Neuronal stem cell (in vitro differentiated cells): ENCODE data around the gene ATXN7L3.

Experiments
- DNase-seq: peaks from one replicate; pipeline ENCODE4 v3.0.0-alpha.2; 2013; ENCODE audit warnings: low spot score
- H2AFZ ChIP-seq: one replicate; pipeline ENCODE4 v1.6.1; 2013; ENCODE audit warnings: mild to moderate bottlenecking, low read length, inconsistent platforms
- H2AK5ac ChIP-seq: 2 replicates; pipeline ENCODE4 v1.6.1; 2013; ENCODE audit warnings: low read depth, mild to moderate bottlenecking, inconsistent platforms, low read length, moderate library complexity, mixed read lengths
- H2BK120ac ChIP-seq: 2 replicates; pipeline ENCODE4 v1.6.1; 2013; ENCODE audit warnings: low read depth, mild to moderate bottlenecking, inconsistent platforms, low read length, moderate library complexity, mixed read lengths
- H2BK12ac ChIP-seq: one replicate; pipeline ENCODE4 v1.6.1; 2013; ENCODE audit warnings: low read length, inconsistent platforms
- H2BK15ac ChIP-seq: 2 replicates; pipeline ENCODE4 v1.6.1; 2013; ENCODE audit warnings: mild to moderate bottlenecking, low read length, inconsistent platforms, mixed read lengths
- H2BK5ac ChIP-seq: one replicate; pipeline ENCODE4 v1.6.1; 2013; ENCODE audit warnings: inconsistent platforms, mild to moderate bottlenecking, low read length, moderate library complexity
- H3K14ac ChIP-seq: one replicate; pipeline ENCODE4 v1.6.1; 2013; ENCODE audit warnings: low read length, inconsistent platforms
- H3K18ac ChIP-seq: 2 replicates; pipeline ENCODE4 v1.6.1; 2013; ENCODE audit warnings: low read length, inconsistent platforms
- H3K23ac ChIP-seq: 2 replicates; pipeline ENCODE4 v1.6.1; 2013; ENCODE audit warnings: low read depth, mild to moderate bottlenecking, mixed read lengths, low read length, inconsistent platforms; ENCODE audit not compliant: poor library complexity
- H3K27ac ChIP-seq: replicated peaks from 3 replicates; pipeline ENCODE4 v1.5.1; 2013; ENCODE audit warnings: low read length, inconsistent platforms
- H3K27me3 ChIP-seq, 3 experiments: 2 replicates each; pipeline ENCODE4 v1.6.1; 2013; ENCODE audit warnings: low read length in 3 of 3, mild to moderate bottlenecking in 2 of 3, inconsistent platforms in 1 of 3, low read depth in 1 of 3, mixed read lengths in 1 of 3, moderate library complexity in 1 of 3; ENCODE audit not compliant: control insufficient read depth in 3 of 3, insufficient read depth in 3 of 3
- H3K36me3 ChIP-seq, 2 donors: replicated peaks in 1 of 2; 2 replicates each; pipeline ENCODE4 v1.6.1; 2013; ENCODE audit warnings: low read length in 2 of 2; ENCODE audit not compliant: control insufficient read depth in 2 of 2, insufficient read depth in 2 of 2
- H3K4ac ChIP-seq: 2 replicates; pipeline ENCODE4 v1.6.1; 2013; ENCODE audit warnings: inconsistent platforms, mild to moderate bottlenecking, low read length, moderate library complexity
- H3K4me1 ChIP-seq, 2 donors: 1 replicate in 1 of 2; 2 replicates in 1 of 2; pipeline ENCODE4 v1.6.1; 2013; ENCODE audit warnings: low read length in 2 of 2, low read depth in 1 of 2; ENCODE audit not compliant: control insufficient read depth in 2 of 2, insufficient read depth in 1 of 2
- H3K4me2 ChIP-seq: one replicate; pipeline ENCODE4 v1.6.1; 2013; ENCODE audit warnings: mild to moderate bottlenecking, low read length, inconsistent platforms; ENCODE audit not compliant: insufficient read depth, poor library complexity, severe bottlenecking
- H3K4me3 ChIP-seq, 2 donors: 2 replicates each; pipeline ENCODE4 v1.5.1; 2013; ENCODE audit warnings: low read length in 2 of 2, mild to moderate bottlenecking in 2 of 2, inconsistent platforms in 1 of 2, moderate library complexity in 1 of 2
- H3K79me1 ChIP-seq: one replicate; pipeline ENCODE4 v1.6.1; 2013; ENCODE audit warnings: low read depth, mild to moderate bottlenecking, inconsistent platforms, low read length, moderate library complexity
- H3K9ac ChIP-seq: one replicate; pipeline ENCODE4 v1.6.1; 2013; ENCODE audit warnings: mild to moderate bottlenecking, low read depth, low read length, inconsistent platforms; ENCODE audit not compliant: poor library complexity
- H3K9me3 ChIP-seq, 2 donors: replicated peaks in 1 of 2; 2 replicates each; pipeline versions ENCODE3 to v1.6.1; 2013; ENCODE audit warnings: low read length in 2 of 2, mild to moderate bottlenecking in 2 of 2, inconsistent platforms in 1 of 2, low read depth in 1 of 2, mixed read lengths in 1 of 2, moderate library complexity in 1 of 2; ENCODE audit not compliant: control insufficient read depth in 2 of 2, insufficient read depth in 1 of 2
- H4K8ac ChIP-seq: one replicate; pipeline ENCODE4 v1.6.1; 2013; ENCODE audit warnings: low read depth, mild to moderate bottlenecking, inconsistent platforms, low read length, moderate library complexity
- H4K91ac ChIP-seq: one replicate; pipeline ENCODE4 v1.6.1; 2013; ENCODE audit warnings: low read length, low read depth, mild to moderate bottlenecking, inconsistent platforms; ENCODE audit not compliant: poor library complexity
- WGBS, 2 donors: extraction: QIAGEN DNeasy Blood & Tissue Kit; methylation state at CpG; one replicate each; pipeline ENCODE4 v1.1.7; 2013; ENCODE audit warnings: missing lambda C conversion rate in 2 of 2, mixed read lengths in 1 of 2; ENCODE audit not compliant: insufficient read length in 2 of 2, insufficient replicate concordance in 1 of 2; ENCODE audit errors: extremely low coverage in 2 of 2; 5-methylcytosine and 5-hydroxymethylcytosine counted together

Gene ATXN7L3

DNA sequence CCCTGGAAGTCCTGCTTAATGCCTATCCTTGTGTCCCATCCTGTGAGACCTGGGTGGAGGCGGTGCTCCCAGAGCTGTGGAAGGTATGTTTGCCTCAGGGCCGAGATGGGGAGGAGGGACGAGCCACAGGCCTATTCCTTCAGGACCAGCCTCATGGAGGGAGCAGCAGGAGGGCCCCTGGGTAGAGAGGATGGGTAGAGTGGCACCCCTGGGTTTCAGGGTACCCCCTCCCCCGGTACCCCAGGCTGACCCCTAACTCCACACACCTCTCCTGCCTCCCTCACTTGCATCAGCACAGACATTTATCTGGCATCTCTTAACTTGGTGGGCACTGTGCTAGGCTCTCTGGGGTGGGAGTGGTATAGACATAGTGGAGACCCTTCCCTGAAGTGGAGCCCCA, 22.0 kb downstream of the ATXN7L3 start:
- Histone ChIP-seq H2AK5ac (no peak overlapping the region), H3K4ac (no peak overlapping the region), H3K14ac (no peak overlapping the region), H4K91ac (no peak overlapping the region), H2AFZ (no peak overlapping the region), H4K8ac (no peak overlapping the region), H3K18ac (no peak overlapping the region), H3K27me3 (no peaks in the 10 kb centered on the region), H3K23ac (no peak overlapping the region), H3K4me2 (no peak overlapping the region), H2BK15ac (no peak overlapping the region), H3K79me1 (peaks cover 9% of the 10 kb centered on the region), H2BK120ac (no peak overlapping the region), H2BK5ac (no peak overlapping the region), H3K4me3 (no peak overlapping the region), H3K9ac (no peak overlapping the region), H3K36me3 (peaks cover 33 to 56% of the 10 kb centered on the region in 2 donors), H3K27ac (no peak overlapping the region), H2BK12ac (no peak overlapping the region), H3K9me3 (peaks cover 3 to 6% of the 10 kb centered on the region in 2 donors), H3K4me1 (no peaks in the 10 kb centered on the region)
- DNase-seq, result no peak
- WGBS, 2 donors, result no CpG with 5 or more reads among the region's 4 CpGs

DNA sequence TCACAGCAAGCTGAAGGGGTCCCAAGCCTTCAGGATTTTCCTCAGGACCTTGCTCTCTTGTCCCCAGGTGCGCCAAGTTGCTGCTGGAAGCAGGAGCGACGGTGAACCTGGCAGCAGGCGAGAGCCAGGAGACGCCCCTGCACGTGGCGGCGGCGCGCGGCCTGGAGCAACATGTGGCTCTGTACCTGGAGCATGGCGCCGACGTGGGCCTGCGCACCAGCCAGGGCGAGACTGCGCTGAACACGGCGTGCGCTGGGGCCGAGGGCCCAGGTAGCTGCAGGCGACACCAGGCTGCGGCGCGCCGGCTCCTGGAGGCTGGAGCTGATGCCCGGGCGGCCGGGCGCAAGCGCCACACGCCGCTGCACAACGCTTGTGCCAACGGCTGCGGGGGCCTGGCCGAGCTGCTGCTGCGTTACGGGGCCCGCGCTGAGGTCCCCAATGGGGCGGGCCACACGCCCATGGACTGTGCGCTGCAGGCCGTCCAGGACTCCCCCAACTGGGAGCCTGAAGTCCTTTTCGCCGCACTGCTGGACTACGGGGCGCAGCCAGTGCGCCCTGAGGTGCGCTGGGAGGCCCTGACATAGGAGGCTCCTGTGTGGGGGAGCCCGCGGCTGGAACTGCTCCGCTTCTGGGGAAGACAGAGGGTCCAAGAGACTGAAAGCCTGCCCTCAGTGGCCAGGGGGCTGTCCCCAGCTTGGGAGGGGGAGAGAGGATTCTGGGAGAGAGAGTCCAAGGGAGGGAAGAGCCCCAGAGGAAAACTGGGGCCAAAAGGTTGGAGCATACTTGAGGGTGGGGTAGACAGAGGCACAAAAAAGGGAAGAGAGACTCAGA, 22.8 kb downstream of the ATXN7L3 start:
- H3K4me1 ChIP-seq, result no peaks in the 10 kb centered on the region
- no peak overlapping the region for H4K91ac ChIP-seq
- no peak overlapping the region for H2AFZ ChIP-seq
- WGBS, 2 donors, result no CpG with 5 or more reads among the region's 54 CpGs
- DNase-seq, result no peak
- H3K27ac ChIP-seq, result no peak overlapping the region
- no peak overlapping the region for H3K18ac ChIP-seq
- peaks cover 28 to 49% of the 10 kb centered on the region in 2 donors for H3K36me3 ChIP-seq
- no peak overlapping the region for H2BK12ac ChIP-seq
- H4K8ac ChIP-seq, result no peak overlapping the region
- H3K9ac ChIP-seq, result peak overlapping the region; percentile 44
- no peak overlapping the region for H2AK5ac ChIP-seq
- no peak overlapping the region for H2BK120ac ChIP-seq
- no peak overlapping the region for H2BK15ac ChIP-seq
- no peak overlapping the region for H3K4me2 ChIP-seq
- no peak overlapping the region for H3K14ac ChIP-seq
- H3K4ac ChIP-seq, result no peak overlapping the region
- H3K79me1 ChIP-seq, result peaks cover 7% of the 10 kb centered on the region
- H3K23ac ChIP-seq, result no peak overlapping the region
- no peaks in the 10 kb centered on the region for H3K27me3 ChIP-seq
- H3K9me3 ChIP-seq, result peaks cover 3% of the 10 kb centered on the region in 2 donors
- H3K4me3 ChIP-seq, result no peak overlapping the region
- no peak overlapping the region for H2BK5ac ChIP-seq

DNA sequence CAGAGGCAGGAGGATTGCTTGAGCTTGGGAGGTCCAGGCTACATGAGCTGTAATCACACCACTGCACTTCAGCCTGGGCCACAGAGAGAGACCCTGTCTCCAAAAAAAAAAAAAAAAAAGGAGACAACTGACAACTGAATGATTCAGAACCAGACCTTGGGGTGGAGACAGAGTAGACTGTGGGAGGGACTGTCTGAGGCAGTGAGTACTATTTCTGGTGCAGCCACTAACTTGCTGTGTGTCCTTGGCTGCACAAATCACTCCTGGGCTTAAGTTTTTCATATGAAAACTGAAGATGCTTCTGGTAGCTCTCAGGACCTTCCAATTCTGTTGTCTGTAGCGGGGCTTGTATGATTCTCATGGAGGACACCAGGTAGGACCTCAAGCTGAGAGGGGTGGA, 23.4 kb downstream of the ATXN7L3 start:
- Histone ChIP-seq H2BK15ac (no peak overlapping the region), H2BK12ac (no peak overlapping the region), H3K4me3 (no peak overlapping the region), H3K9ac (no peak overlapping the region), H2BK5ac (no peak overlapping the region), H3K4me1 (no peaks in the 10 kb centered on the region), H3K4ac (no peak overlapping the region), H3K18ac (no peak overlapping the region), H2AFZ (no peak overlapping the region), H3K9me3 (no peaks in the 10 kb centered on the region), H2AK5ac (no peak overlapping the region), H3K36me3 (peaks cover 25 to 44% of the 10 kb centered on the region in 2 donors), H3K27ac (no peak overlapping the region), H3K79me1 (peaks cover 7% of the 10 kb centered on the region), H3K23ac (no peak overlapping the region), H3K4me2 (no peak overlapping the region), H4K8ac (no peak overlapping the region), H3K14ac (no peak overlapping the region), H3K27me3 (no peaks in the 10 kb centered on the region), H2BK120ac (no peak overlapping the region), H4K91ac (no peak overlapping the region)
- WGBS, 2 donors, result no CpG with 5 or more reads among the region's 1 CpG
- no peak for DNase-seq

DNA sequence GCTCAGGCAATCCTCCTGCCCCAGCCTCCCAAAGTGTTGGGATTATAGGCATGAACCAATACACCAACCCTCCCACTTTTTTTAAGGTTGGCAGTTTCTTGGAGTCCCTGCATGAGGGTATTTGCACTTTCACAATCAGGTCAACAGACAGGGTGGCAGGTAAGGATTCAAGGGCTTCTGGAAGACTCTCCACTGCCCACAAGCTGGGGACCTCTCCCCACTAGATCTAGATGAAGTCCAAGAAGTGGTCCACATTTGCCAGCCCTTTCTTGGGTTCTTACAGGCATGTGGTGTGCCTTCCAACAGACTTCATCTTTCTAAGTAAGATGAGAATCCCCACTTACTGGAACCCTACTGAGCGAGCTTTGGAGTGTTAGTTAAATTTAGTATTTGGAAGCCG, 25.3 kb downstream of the ATXN7L3 start:
- no peaks in the 10 kb centered on the region for H3K9me3 ChIP-seq
- no peak overlapping the region for H2AFZ ChIP-seq
- no peak overlapping the region for H3K27ac ChIP-seq
- no peak overlapping the region for H2AK5ac ChIP-seq
- no peak for DNase-seq
- H3K9ac ChIP-seq, result no peak overlapping the region
- WGBS, 2 donors, result no CpG with 5 or more reads among the region's 2 CpGs
- no peak overlapping the region for H3K18ac ChIP-seq
- no peak overlapping the region for H3K4me3 ChIP-seq
- peaks cover 25 to 44% of the 10 kb centered on the region in 2 donors for H3K36me3 ChIP-seq
- peaks cover 7% of the 10 kb centered on the region for H3K79me1 ChIP-seq
- no peak overlapping the region for H3K14ac ChIP-seq
- no peak overlapping the region for H2BK5ac ChIP-seq
- no peak overlapping the region for H4K8ac ChIP-seq
- H2BK120ac ChIP-seq, result no peak overlapping the region
- H3K4me2 ChIP-seq, result no peak overlapping the region
- H3K4ac ChIP-seq, result no peak overlapping the region
- H2BK15ac ChIP-seq, result no peak overlapping the region
- no peak overlapping the region for H3K23ac ChIP-seq
- H2BK12ac ChIP-seq, result no peak overlapping the region
- H3K4me1 ChIP-seq, result peaks cover 9 to 10% of the 10 kb centered on the region in 2 donors
- H4K91ac ChIP-seq, result no peak overlapping the region
- H3K27me3 ChIP-seq, result no peaks in the 10 kb centered on the region
